ENCODE measurements around the gene METTL16. TPM values are rescaled to one million over a fixed set of nuclear protein-coding genes. Genes with fewer than 3 reads are reported as not detected.

The METTL16 gene
- total RNA-seq, 2 donors from 2014 or later = 12.9 to 24.1 TPM

DNA sequence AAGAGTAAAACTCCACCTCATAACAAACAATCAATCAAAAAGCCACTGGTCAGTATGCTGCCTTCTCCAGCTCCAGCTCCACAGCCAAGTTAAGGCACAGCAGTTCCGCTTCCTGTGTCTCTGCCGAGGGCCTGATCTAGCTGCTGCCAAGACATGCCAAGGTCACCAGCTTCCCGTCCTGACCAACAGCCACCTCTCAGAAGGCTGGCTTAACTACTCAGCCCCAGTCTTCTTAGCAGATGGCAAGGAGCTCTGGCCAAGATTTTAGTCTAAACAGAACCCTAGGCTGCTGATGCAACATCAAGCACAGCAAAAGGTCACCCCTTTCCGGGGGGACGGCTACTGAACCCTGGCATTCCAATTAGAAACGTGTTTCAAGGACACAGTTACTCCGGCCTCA is 93.1 kb downstream of the METTL16 start:
- peaks cover 31% of the 10 kb centered on the region for H3K4me1 ChIP-seq

DNA sequence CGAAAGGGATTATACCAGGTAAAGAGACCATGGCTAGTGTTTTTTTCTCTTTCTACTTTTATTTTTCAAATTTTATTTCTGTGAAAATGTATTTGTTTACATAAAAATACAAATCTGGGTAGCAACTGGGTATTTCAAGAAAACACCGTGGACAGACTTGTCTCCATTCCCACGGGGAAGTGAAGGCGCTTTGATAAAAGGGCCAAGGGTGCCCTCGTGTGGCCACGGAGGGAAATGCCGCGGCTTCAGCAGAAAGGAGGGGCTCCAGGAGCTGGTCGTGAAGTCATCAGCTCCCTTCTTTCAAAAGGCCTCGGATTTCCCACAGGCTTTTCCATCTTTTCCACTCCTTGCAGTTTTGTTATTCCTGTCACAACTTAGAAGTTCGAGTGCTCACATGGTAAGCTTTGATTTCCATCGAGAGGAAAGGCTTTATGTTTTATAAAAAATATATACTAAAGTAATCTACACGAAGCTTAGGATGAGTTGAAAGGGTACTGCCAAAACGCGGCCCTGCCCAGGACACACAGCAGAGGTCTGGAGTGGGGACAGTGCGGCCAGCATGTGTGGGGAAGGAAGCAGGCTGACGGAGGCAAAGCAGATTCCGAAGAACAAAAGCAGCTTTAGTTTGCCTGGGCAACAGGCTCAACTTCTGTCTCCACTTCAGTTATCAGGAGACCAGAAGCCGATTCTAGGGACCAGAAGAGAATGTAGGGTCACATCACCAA is 95.5 kb downstream of the METTL16 start:
- ATAC-seq = peak; percentile 73
- Histone ChIP-seq H3K27ac (peak overlapping the region in 3 of 4 donors; percentile 17 to 61 (median 40)), H3K4me1 (peaks cover 44% of the 10 kb centered on the region), H3K36me3 (replicated peaks in 1 of 2; ENCODE audit: insufficient read depth in 1 of 2, low read depth in 2 of 2) (peaks cover 0 to 6% of the 10 kb centered on the region in 2 donors), H3K27me3 (no peaks in the 10 kb centered on the region), H3K9me3 (no peaks in the 10 kb centered on the region), H3K4me3 (no peak overlapping the region)
- 19 to 21% methylated on average over 19 of the region's 19 CpGs for WGBS, 2 donors
- intact Hi-C loops (cut with DNase I) = loop anchor here (5.0 kb wide), 1 partner anchor 34 kb away; no protein-coding TSS in a partner anchor
- TF ChIP-seq POLR2A (IDR thresholded peaks at IDR 0.05) = no peak
- TF ChIP-seq, protein P1, sequence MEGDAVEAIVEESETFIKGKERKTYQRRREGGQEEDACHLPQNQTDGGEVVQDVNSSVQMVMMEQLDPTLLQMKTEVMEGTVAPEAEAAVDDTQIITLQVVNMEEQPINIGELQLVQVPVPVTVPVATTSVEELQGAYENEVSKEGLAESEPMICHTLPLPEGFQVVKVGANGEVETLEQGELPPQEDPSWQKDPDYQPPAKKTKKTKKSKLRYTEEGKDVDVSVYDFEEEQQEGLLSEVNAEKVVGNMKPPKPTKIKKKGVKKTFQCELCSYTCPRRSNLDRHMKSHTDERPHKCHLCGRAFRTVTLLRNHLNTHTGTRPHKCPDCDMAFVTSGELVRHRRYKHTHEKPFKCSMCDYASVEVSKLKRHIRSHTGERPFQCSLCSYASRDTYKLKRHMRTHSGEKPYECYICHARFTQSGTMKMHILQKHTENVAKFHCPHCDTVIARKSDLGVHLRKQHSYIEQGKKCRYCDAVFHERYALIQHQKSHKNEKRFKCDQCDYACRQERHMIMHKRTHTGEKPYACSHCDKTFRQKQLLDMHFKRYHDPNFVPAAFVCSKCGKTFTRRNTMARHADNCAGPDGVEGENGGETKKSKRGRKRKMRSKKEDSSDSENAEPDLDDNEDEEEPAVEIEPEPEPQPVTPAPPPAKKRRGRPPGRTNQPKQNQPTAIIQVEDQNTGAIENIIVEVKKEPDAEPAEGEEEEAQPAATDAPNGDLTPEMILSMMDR (IDR thresholded peaks at IDR 0.05) = peak; percentile 91 to 99 (median 95)
- peak; percentile 90 to 96 (median 92) for DNase-seq

More for the DNA sequence above, 93.1 kb downstream of the METTL16 start:
- no peaks in the 10 kb centered on the region for H3K27me3 ChIP-seq
- peak; percentile 59 to 82 (median 74) for DNase-seq
- no peaks in the 10 kb centered on the region for H3K9me3 ChIP-seq
- H3K27ac ChIP-seq = peak overlapping the region; percentile 58 to 69 (median 61)
- no peak for TF ChIP-seq POLR2A (IDR thresholded peaks at IDR 0.05)
- TF ChIP-seq, protein P1 (IDR thresholded peaks at IDR 0.05) = no peak
- no peak overlapping the region for H3K4me3 ChIP-seq
- peak; percentile 54 for ATAC-seq
- peaks cover 0 to 6% of the 10 kb centered on the region in 2 donors for H3K36me3 ChIP-seq (replicated peaks in 1 of 2; ENCODE audit: insufficient read depth in 1 of 2, low read depth in 2 of 2)
- intact Hi-C loops (cut with DNase I) = loop anchor here (5.0 kb wide), 1 partner anchor 36 kb away; no protein-coding TSS in a partner anchor
- WGBS, 2 donors = 10 to 21% methylated on average over 6 to 7 of the region's 7 CpGs

DNA sequence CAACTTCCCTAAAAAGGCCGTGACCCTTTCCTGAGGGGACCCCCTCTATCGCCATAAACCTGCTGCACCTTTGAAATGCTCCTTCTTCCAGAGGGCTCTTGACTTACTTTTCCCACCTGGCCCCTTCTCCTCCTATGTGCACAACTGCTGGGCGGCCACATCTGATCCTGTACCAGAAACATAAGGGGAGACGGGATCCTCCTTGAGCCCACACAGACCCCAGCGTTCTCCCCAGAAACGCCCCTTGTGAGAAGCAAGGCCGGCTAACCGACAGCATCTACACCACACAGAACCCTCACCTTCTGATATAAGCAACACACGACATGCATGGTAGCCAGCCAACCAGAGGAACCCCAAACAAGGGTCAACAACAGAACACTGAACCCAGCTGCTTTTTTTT is 96.6 kb downstream of the METTL16 start:
- Histone ChIP-seq H3K4me3 (no peak overlapping the region), H3K27ac (no peak overlapping the region), H3K4me1 (peaks cover 44% of the 10 kb centered on the region), H3K9me3 (no peaks in the 10 kb centered on the region), H3K36me3 (replicated peaks in 1 of 2; ENCODE audit: insufficient read depth in 1 of 2, low read depth in 2 of 2) (peaks cover 0 to 3% of the 10 kb centered on the region in 2 donors), H3K27me3 (no peaks in the 10 kb centered on the region)
- TF ChIP-seq, protein P1 (IDR thresholded peaks at IDR 0.05) = no peak
- WGBS, 2 donors = 81% methylated on average over 9 of the region's 9 CpGs
- intact Hi-C loops (cut with DNase I) = loop anchor here (5.0 kb wide), 1 partner anchor 33 kb away; no protein-coding TSS in a partner anchor
- ATAC-seq (no peak), DNase-seq (no peak)

DNA sequence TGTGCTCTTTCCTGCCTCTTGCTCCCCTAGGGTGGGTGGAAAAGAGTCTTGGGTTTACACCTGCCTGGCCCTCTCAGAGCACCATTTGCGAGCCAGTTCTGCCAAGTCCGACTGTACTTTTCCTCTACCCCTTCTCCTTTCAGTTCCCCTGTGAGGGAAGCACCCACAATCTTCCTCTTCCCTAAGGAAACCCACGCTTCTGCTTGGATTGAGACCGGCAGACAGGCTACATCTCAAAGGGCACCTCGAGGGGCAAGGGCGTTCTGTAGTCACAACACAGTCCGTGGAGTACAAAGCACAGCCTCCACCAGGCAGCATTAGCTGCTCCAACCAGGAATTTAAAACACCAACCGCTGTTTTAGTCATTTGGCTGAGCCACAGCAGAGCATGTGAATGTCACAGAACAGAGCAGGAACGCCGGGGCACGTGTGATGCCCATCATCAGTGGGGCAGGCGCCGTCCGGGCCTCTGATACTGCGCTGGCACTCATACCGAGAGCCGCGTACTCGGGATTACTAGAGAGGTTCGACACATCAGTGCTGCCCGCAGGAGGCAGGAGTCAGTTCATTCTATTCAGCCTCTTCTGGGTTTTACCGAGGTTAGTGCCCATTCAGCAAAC is 97.1 kb downstream of the METTL16 start:
- TF ChIP-seq, protein P1 (IDR thresholded peaks at IDR 0.05) = no peak
- TF ChIP-seq POLR2A (IDR thresholded peaks at IDR 0.05) = no peak
- Histone ChIP-seq H3K4me1 (peaks cover 44% of the 10 kb centered on the region), H3K9me3 (no peaks in the 10 kb centered on the region), H3K27ac (no peak overlapping the region), H3K36me3 (replicated peaks in 1 of 2; ENCODE audit: insufficient read depth in 1 of 2, low read depth in 2 of 2) (no peaks in the 10 kb centered on the region), H3K27me3 (no peaks in the 10 kb centered on the region), H3K4me3 (no peak overlapping the region)
- WGBS, 2 donors = 88 to 91% methylated on average over 21 of the region's 22 CpGs
- DNase-seq = no peak
- no peak for ATAC-seq
- intact Hi-C loops (cut with DNase I) = loop anchor here (5.0 kb wide), 1 partner anchor 32 kb away; no protein-coding TSS in a partner anchor
